ENCODE data around the gene INTS11. TPM values are rescaled to one million over a fixed set of nuclear protein-coding genes. Genes with fewer than 3 reads are reported as not detected.

Gene INTS11
- total and polyA plus RNA-seq, 2 of the 13 experiments (the other 11 are each of a cell fraction or from before 2014, with no cell fraction given): 52.8 to 94.8 TPM

GRCh38 chr1:1306661-1307260, 17.7 kb downstream of the INTS11 start (continued):
- TF ChIP-seq TFE3 (CRISPR knock-in tag; IDR thresholded peaks at IDR 0.05): no peak
- no peak for TF ChIP-seq MYNN (CRISPR knock-in tag; IDR thresholded peaks at IDR 0.05; ENCODE audit: low read depth)
- TF ChIP-seq AGO1 (IDR thresholded peaks at IDR 0.05; ENCODE audit: low read depth, low read length, poor library complexity, severe bottlenecking): peak; percentile 36
- TF ChIP-seq FOXK1 (CRISPR knock-in tag; IDR thresholded peaks at IDR 0.05; ENCODE audit: borderline replicate concordance, low read depth): no peak
- no peak for TF ChIP-seq ATRX (CRISPR knock-in tag; IDR thresholded peaks at IDR 0.05; ENCODE audit: borderline replicate concordance)
- no peak for TF ChIP-seq TBX3 (IDR thresholded peaks at IDR 0.05; ENCODE audit: borderline replicate concordance)
- TF ChIP-seq ZNF329 (CRISPR knock-in tag; IDR thresholded peaks at IDR 0.05; ENCODE audit: low read depth): no peak
- 0 out of 2 replicates have a peak, but pooled peaks have one; percentile 37 for TF ChIP-seq ZNF274 (CRISPR knock-in tag; IDR thresholded peaks at IDR 0.05)
- no peak for TF ChIP-seq ONECUT2 (CRISPR knock-in tag; IDR thresholded peaks at IDR 0.05)
- no peak for TF ChIP-seq NPAS2 (CRISPR knock-in tag; IDR thresholded peaks at IDR 0.05; ENCODE audit: borderline replicate concordance)
- TF ChIP-seq ZFP1 (CRISPR knock-in tag; IDR thresholded peaks at IDR 0.05): no peak
- TF ChIP-seq RAD51 (IDR thresholded peaks at IDR 0.05; ENCODE audit: borderline replicate concordance): no peak
- TF ChIP-seq RORA (CRISPR knock-in tag; IDR thresholded peaks at IDR 0.05): no peak
- no peak for TF ChIP-seq ZNF790 (CRISPR knock-in tag; IDR thresholded peaks at IDR 0.05; ENCODE audit: borderline replicate concordance)
- TF ChIP-seq ZNF207 (IDR thresholded peaks at IDR 0.05; ENCODE audit: borderline replicate concordance): no peak
- TF ChIP-seq ZNF792 (CRISPR knock-in tag; IDR thresholded peaks at IDR 0.05): no peak
- TF ChIP-seq ZNF788 (CRISPR knock-in tag; IDR thresholded peaks at IDR 0.05; ENCODE audit: borderline replicate concordance): no peak
- 0 out of 2 replicates have a peak, but pooled peaks have one; percentile 51 for TF ChIP-seq ZNF780A (CRISPR knock-in tag; IDR thresholded peaks at IDR 0.05)
- TF ChIP-seq KMT2B (CRISPR knock-in tag; IDR thresholded peaks at IDR 0.05): no peak
- TF ChIP-seq, protein P1, sequence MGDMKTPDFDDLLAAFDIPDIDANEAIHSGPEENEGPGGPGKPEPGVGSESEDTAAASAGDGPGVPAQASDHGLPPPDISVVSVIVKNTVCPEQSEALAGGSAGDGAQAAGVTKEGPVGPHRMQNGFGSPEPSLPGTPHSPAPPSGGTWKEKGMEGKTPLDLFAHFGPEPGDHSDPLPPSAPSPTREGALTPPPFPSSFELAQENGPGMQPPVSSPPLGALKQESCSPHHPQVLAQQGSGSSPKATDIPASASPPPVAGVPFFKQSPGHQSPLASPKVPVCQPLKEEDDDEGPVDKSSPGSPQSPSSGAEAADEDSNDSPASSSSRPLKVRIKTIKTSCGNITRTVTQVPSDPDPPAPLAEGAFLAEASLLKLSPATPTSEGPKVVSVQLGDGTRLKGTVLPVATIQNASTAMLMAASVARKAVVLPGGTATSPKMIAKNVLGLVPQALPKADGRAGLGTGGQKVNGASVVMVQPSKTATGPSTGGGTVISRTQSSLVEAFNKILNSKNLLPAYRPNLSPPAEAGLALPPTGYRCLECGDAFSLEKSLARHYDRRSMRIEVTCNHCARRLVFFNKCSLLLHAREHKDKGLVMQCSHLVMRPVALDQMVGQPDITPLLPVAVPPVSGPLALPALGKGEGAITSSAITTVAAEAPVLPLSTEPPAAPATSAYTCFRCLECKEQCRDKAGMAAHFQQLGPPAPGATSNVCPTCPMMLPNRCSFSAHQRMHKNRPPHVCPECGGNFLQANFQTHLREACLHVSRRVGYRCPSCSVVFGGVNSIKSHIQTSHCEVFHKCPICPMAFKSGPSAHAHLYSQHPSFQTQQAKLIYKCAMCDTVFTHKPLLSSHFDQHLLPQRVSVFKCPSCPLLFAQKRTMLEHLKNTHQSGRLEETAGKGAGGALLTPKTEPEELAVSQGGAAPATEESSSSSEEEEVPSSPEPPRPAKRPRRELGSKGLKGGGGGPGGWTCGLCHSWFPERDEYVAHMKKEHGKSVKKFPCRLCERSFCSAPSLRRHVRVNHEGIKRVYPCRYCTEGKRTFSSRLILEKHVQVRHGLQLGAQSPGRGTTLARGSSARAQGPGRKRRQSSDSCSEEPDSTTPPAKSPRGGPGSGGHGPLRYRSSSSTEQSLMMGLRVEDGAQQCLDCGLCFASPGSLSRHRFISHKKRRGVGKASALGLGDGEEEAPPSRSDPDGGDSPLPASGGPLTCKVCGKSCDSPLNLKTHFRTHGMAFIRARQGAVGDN (CRISPR knock-in tag; IDR thresholded peaks at IDR 0.05): peak; percentile 87
- TF ChIP-seq ZNF598 (CRISPR knock-in tag; IDR thresholded peaks at IDR 0.05; ENCODE audit: borderline replicate concordance): 0 out of 2 replicates have a peak, but pooled peaks have one; percentile 68
- no peak for TF ChIP-seq RFX1 (IDR thresholded peaks at IDR 0.05)
- no peak for TF ChIP-seq ZNF770 (CRISPR knock-in tag; IDR thresholded peaks at IDR 0.05)
- TF ChIP-seq NR2F1 (CRISPR knock-in tag; IDR thresholded peaks at IDR 0.05): 0 out of 4 replicates have a peak, but pooled peaks of 1 of the 2 experiments have one; percentile 25
- TF ChIP-seq ZFP62 (CRISPR knock-in tag; IDR thresholded peaks at IDR 0.05): no peak
